H1 (cell line): ENCODE results near the gene ESR1. TPM values are rescaled to one million over a fixed set of nuclear protein-coding genes. Genes with fewer than 3 reads are reported as not detected.

ENCODE experiments used
- CTCF ChIA-PET: fragments of 300-600 bp; sonication (Branson Sonifier 250); formaldehyde crosslinking; loops from one replicate; lab custom pipeline; 2021; ENCODE audit not compliant: partially characterized antibody; lab: Charles Lee
- POLR2A ChIA-PET: fragments of 300-600 bp; sonication (Branson Sonifier 250); formaldehyde crosslinking; loops from one replicate; lab custom pipeline; 2021; ENCODE audit warnings: inconsistent platforms; ENCODE audit not compliant: partially characterized antibody; lab: Charles Lee
- DNase-seq, 2 experiments: peaks; one replicate each; pipeline versions ENCODE4 v3.0.0 to v3.0.0-alpha.2; 2010 to 2022; ENCODE audit warnings: low spot score in 2 of 2, low read depth in 1 of 2, mixed read lengths in 1 of 2
- FAIRE-seq: peaks from 2 replicates; lab custom pipeline; 2011; peaks lifted over from hg19 to GRCh38; lab: Jason Lieb, UNC
- H2AFZ ChIP-seq: 2 replicates; pipeline ENCODE4 v1.8.1; 2012; ENCODE audit warnings: low read length, inconsistent platforms
- H2AK5ac ChIP-seq: 2 replicates; pipeline ENCODE4 v1.6.1; 2013; ENCODE audit warnings: low read depth, low read length
- H2BK120ac ChIP-seq: replicated peaks from 2 replicates; pipeline ENCODE3; 2013; ENCODE audit warnings: low read depth, low read length, inconsistent platforms
- H2BK12ac ChIP-seq: 2 replicates; pipeline ENCODE4 v1.6.1; 2013; ENCODE audit warnings: low read depth, low read length
- H2BK15ac ChIP-seq: 2 replicates; pipeline ENCODE4 v1.6.1; 2013; ENCODE audit warnings: low read length
- H2BK20ac ChIP-seq: 2 replicates; pipeline ENCODE4 v1.6.1; 2013; ENCODE audit warnings: low read length
- H2BK5ac ChIP-seq: 2 replicates; pipeline ENCODE4 v1.6.1; 2013; ENCODE audit warnings: low read depth, low read length
- H3K14ac ChIP-seq: 2 replicates; pipeline ENCODE4 v1.6.1; 2013; ENCODE audit warnings: inconsistent platforms; ENCODE audit not compliant: insufficient read length
- H3K18ac ChIP-seq: 2 replicates; pipeline ENCODE4 v1.6.1; 2013; ENCODE audit warnings: low read length; ENCODE audit errors: extremely low read depth
- H3K23ac ChIP-seq: 2 replicates; pipeline ENCODE4 v1.6.1; 2013; ENCODE audit warnings: inconsistent platforms; ENCODE audit not compliant: insufficient read length
- H3K23me2 ChIP-seq: 2 replicates; pipeline ENCODE4 v1.6.1; 2013; ENCODE audit warnings: low read depth, low read length
- H3K27ac ChIP-seq: 2 replicates; pipeline ENCODE4 v1.6.1; 2011; ENCODE audit warnings: low read depth, low read length, inconsistent platforms
- H3K27me3 ChIP-seq, 4 experiments: replicated peaks in 1 of 4; 1 replicate in 1 of 4; 2 replicates in 3 of 4; pipeline versions ENCODE4 v1.6.1 to v1.8.1; 2011 to 2013; ENCODE audit warnings: low read length in 3 of 4, mild to moderate bottlenecking in 3 of 4, inconsistent platforms in 2 of 4, mixed read lengths in 2 of 4, moderate library complexity in 1 of 4; ENCODE audit not compliant: control insufficient read depth in 3 of 4, insufficient read depth in 3 of 4; ENCODE audit errors: extremely low read depth in 1 of 4
- H3K36me3 ChIP-seq, 4 experiments: 2 replicates each; pipeline versions ENCODE4 v1.6.1 to v1.8.1; 2011 to 2013; ENCODE audit warnings: mild to moderate bottlenecking in 4 of 4, low read length in 3 of 4, moderate library complexity in 2 of 4, control low read depth in 1 of 4, inconsistent platforms in 1 of 4; ENCODE audit not compliant: insufficient read depth in 4 of 4, control insufficient read depth in 2 of 4
- H3K4ac ChIP-seq: replicated peaks from 2 replicates; pipeline ENCODE3; 2013; ENCODE audit warnings: low read length, low read depth, mixed read lengths, inconsistent platforms; ENCODE audit not compliant: insufficient read length
- H3K4me1 ChIP-seq, 4 experiments: replicated peaks in 1 of 4; 1 replicate in 1 of 4; 2 replicates in 3 of 4; pipeline versions ENCODE4 v1.6.1 to v1.8.1; 2011 to 2013; ENCODE audit warnings: low read length in 3 of 4, inconsistent platforms in 2 of 4, mixed read lengths in 1 of 4; ENCODE audit not compliant: insufficient read depth in 4 of 4, control insufficient read depth in 3 of 4
- H3K4me2 ChIP-seq, 2 experiments: 2 replicates each; pipeline versions ENCODE4 v1.6.1 to v1.8.1; 2011 to 2013; ENCODE audit warnings: low read depth in 2 of 2, low read length in 2 of 2, control low read depth in 1 of 2, inconsistent platforms in 1 of 2, mild to moderate bottlenecking in 1 of 2; ENCODE audit not compliant: insufficient read depth in 1 of 2
- H3K4me3 ChIP-seq, 4 experiments: fragments of 200-600, 300-600 bp in 1 of 4; sonication (generic), shearing (Covaris generic), sonication (Bioruptor Twin) in 1 of 4; 2 replicates each; pipeline versions ENCODE4 v1.5.1 to v1.8.1; 2011 to 2016; ENCODE audit warnings: low read length in 4 of 4, low read depth in 3 of 4, control low read depth in 2 of 4, inconsistent platforms in 2 of 4, mild to moderate bottlenecking in 2 of 4, mixed read lengths in 1 of 4, moderate library complexity in 1 of 4; ENCODE audit not compliant: insufficient read depth in 2 of 4; ENCODE audit errors: extremely low read depth in 1 of 4
- H3K56ac ChIP-seq: replicated peaks from 2 replicates; pipeline ENCODE3; 2013; ENCODE audit warnings: low read depth, mild to moderate bottlenecking, mixed read lengths, low read length, inconsistent platforms; ENCODE audit not compliant: insufficient read length
- H3K79me1 ChIP-seq: 2 replicates; pipeline ENCODE4 v1.6.1; 2013; ENCODE audit warnings: low read depth, low read length, control low read depth
- H3K79me2 ChIP-seq, 2 experiments: 2 replicates each; pipeline versions ENCODE4 v1.6.1 to v1.8.1; 2012 to 2013; ENCODE audit warnings: low read length in 2 of 2, mild to moderate bottlenecking in 2 of 2, inconsistent platforms in 1 of 2; ENCODE audit not compliant: insufficient read depth in 2 of 2, control insufficient read depth in 1 of 2
- H3K9ac ChIP-seq, 4 experiments: replicated peaks in 1 of 4; 1 replicate in 1 of 4; 2 replicates in 3 of 4; pipeline versions ENCODE4 v1.6.1 to v1.8.1; 2011 to 2013; ENCODE audit warnings: low read depth in 3 of 4, low read length in 3 of 4, control low read depth in 2 of 4, mild to moderate bottlenecking in 2 of 4, moderate library complexity in 2 of 4, inconsistent platforms in 1 of 4; ENCODE audit errors: extremely low read depth in 1 of 4
- H3K9me3 ChIP-seq, 2 experiments: 2 replicates each; pipeline versions ENCODE4 v1.6.1 to v1.8.1; 2012 to 2013; ENCODE audit warnings: mild to moderate bottlenecking in 2 of 2, moderate library complexity in 2 of 2, control low read depth in 1 of 2, inconsistent platforms in 1 of 2, low read depth in 1 of 2, low read length in 1 of 2, mixed read lengths in 1 of 2; ENCODE audit not compliant: insufficient read depth in 2 of 2
- H4K20me1 ChIP-seq, 2 experiments: replicated peaks in 1 of 2; 2 replicates each; pipeline versions ENCODE3 to v1.8.1; 2011 to 2013; ENCODE audit warnings: inconsistent platforms in 2 of 2, low read length in 2 of 2, mild to moderate bottlenecking in 1 of 2; ENCODE audit not compliant: insufficient read depth in 2 of 2, control insufficient read depth in 1 of 2
- H4K5ac ChIP-seq: 2 replicates; pipeline ENCODE4 v1.6.1; 2013; ENCODE audit warnings: low read length, low read depth, mixed read lengths, inconsistent platforms; ENCODE audit not compliant: insufficient read length
- H4K8ac ChIP-seq: 2 replicates; pipeline ENCODE4 v1.8.0; 2013; ENCODE audit warnings: mild to moderate bottlenecking, moderate library complexity, low read length, inconsistent platforms; ENCODE audit not compliant: insufficient read depth; ENCODE audit errors: extremely low read depth
- H4K91ac ChIP-seq: replicated peaks from 2 replicates; pipeline ENCODE3; 2013; ENCODE audit warnings: low read length, mixed read lengths, inconsistent platforms; ENCODE audit not compliant: insufficient read length
- CBX8 ChIP-seq: fragments of 300-800, 300-1000 bp; sonication (generic); IDR thresholded peaks from 2 replicates; pipeline ENCODE4 v1.7.1; 2016; ENCODE audit warnings: low read depth, low read length, borderline replicate concordance
- CEBPB ChIP-seq: IDR thresholded peaks from 2 replicates; pipeline ENCODE4 v1.6.1; 2012; ENCODE audit warnings: low read depth, low read length
- GABPA ChIP-seq: IDR thresholded peaks from 2 replicates; pipeline ENCODE4 v1.6.1; 2011; ENCODE audit warnings: mild to moderate bottlenecking, low read length, moderate library complexity, borderline replicate concordance; ENCODE audit not compliant: insufficient read depth
- HDAC2 ChIP-seq, 2 experiments: fragments of 300-600 bp in 1 of 2; sonication (generic) in 1 of 2; IDR thresholded peaks; 2 replicates each; pipeline ENCODE4 v1.6.1; 2011 to 2012; ENCODE audit warnings: low read depth in 2 of 2, low read length in 2 of 2, mild to moderate bottlenecking in 2 of 2, moderate library complexity in 2 of 2, borderline replicate concordance in 1 of 2, inconsistent platforms in 1 of 2
- RBBP5 ChIP-seq: IDR thresholded peaks from 2 replicates; pipeline ENCODE4 v1.7.1; 2012; ENCODE audit warnings: low read depth, mild to moderate bottlenecking, inconsistent platforms, low read length, moderate library complexity, borderline replicate concordance
- SIX5 ChIP-seq: IDR thresholded peaks from 2 replicates; pipeline ENCODE4 v1.6.1; 2011; ENCODE audit warnings: mild to moderate bottlenecking, low read depth, low read length
- SUZ12 ChIP-seq: fragments of 200-600 bp; sonication (generic); IDR thresholded peaks from 2 replicates; pipeline ENCODE4 v1.6.1; 2012; ENCODE audit warnings: mild to moderate bottlenecking, inconsistent platforms, low read length, moderate library complexity, mixed read lengths
- WGBS, 2 experiments: shearing (Covaris generic) in 1 of 2; methylation state at CpG; one replicate each; pipeline versions ENCODE4 v1.1.6 to v1.1.7; 2013 to 2015; ENCODE audit warnings: low lambda C conversion rate in 2 of 2, mixed read lengths in 2 of 2, inconsistent platforms in 1 of 2, low coverage in 1 of 2, missing lambda C conversion rate in 1 of 2; ENCODE audit not compliant: insufficient replicate concordance in 2 of 2, insufficient coverage in 1 of 2, insufficient read length in 1 of 2; ENCODE audit errors: extremely low coverage in 1 of 2, missing lambda C conversion rate in 1 of 2; 5-methylcytosine and 5-hydroxymethylcytosine counted together
- polyA plus RNA-seq, 7 experiments: library from polyadenylated mRNA; depleted of rRNA in 3 of 7; stranded (reverse) in 5 of 7; unstranded in 2 of 7; fragments of >200 nt in 5 of 7; fragments of 200-250 nt in 2 of 7; gene quantifications; 1 replicate in 5 of 7; 2 replicates in 1 of 7; 4 replicates in 1 of 7; pipeline versions ENCODE4 v1.2.1 to v1.2.3, GENCODE V29; 2011 to 2013; ENCODE audit warnings: missing spikeins in 2 of 7, mixed read lengths in 2 of 7
- total RNA-seq: library from RNA; stranded (reverse); fragmentation: NEBNext Ultra II Directional; extraction: Animal tissue kit (Norgen Biotek cat#: 25700); gene quantifications from 2 replicates; pipeline ENCODE4 v1.2.1, GENCODE V29; 2021
- TF ChIP-seq, protein P1 (sequence below): IDR thresholded peaks from 2 replicates; pipeline ENCODE4 v1.6.1; 2012; ENCODE audit warnings: inconsistent platforms
- TF ChIP-seq, protein P2 (sequence below): IDR thresholded peaks from 2 replicates; pipeline ENCODE4 v1.6.1; 2012; ENCODE audit warnings: inconsistent platforms
- TF ChIP-seq, protein P3 (sequence below), 3 experiments: IDR thresholded peaks; 1 replicate in 2 of 3; 2 replicates in 1 of 3; pipeline versions ENCODE4 v1.5.1 to v1.6.1; 2011; ENCODE audit warnings: low read length in 3 of 3, mild to moderate bottlenecking in 3 of 3, inconsistent platforms in 2 of 3, low read depth in 1 of 3, moderate library complexity in 1 of 3; ENCODE audit not compliant: insufficient read depth in 1 of 3; ENCODE audit errors: control extremely low read depth in 1 of 3

ESR1 gene
- total and polyA plus RNA-seq, 2 of the 8 experiments (the other 6 are each of a cell fraction or from before 2014, with no cell fraction given), result 0.03 to 0.17 TPM

DNA sequence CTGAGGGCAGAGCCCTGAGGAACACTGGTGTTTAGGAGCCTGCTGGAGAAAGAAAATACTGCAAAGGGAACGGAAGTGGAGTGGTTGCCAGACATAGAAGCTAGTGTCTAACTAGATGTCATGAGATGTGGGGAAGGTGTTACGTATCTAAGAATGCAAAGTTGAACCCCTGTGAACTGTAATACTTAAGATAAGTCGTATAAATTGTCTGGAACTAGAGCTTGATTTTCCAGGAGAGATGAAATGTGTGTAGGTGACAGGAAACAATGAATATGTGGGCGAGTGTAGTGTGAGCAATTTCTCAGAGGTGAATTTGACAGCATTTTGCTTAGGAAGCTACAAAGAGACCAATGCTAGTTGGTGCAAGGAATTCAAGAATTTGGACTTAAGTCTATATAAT, 27.9 kb downstream of the ESR1 start:
- Histone ChIP-seq H3K36me3 (no peaks in the 10 kb centered on the region), H3K79me1 (no peaks in the 10 kb centered on the region), H3K23ac (no peak overlapping the region), H4K8ac (no peak overlapping the region), H4K20me1 (no peaks in the 10 kb centered on the region), H2AK5ac (no peak overlapping the region), H2BK15ac (no peak overlapping the region), H2AFZ (no peak overlapping the region), H2BK12ac (no peak overlapping the region), H3K4ac (no peak overlapping the region), H3K4me3 (no peak overlapping the region), H3K79me2 (no peaks in the 10 kb centered on the region), H2BK5ac (no peak overlapping the region), H3K9me3 (no peaks in the 10 kb centered on the region), H3K14ac (no peak overlapping the region), H4K5ac (no peak overlapping the region), H3K4me2 (no peak overlapping the region), H3K23me2 (no peaks in the 10 kb centered on the region), H3K18ac (no peak overlapping the region), H3K27ac (no peak overlapping the region), H3K27me3 (no peaks in the 10 kb centered on the region), H3K9ac (no peak overlapping the region), H3K56ac (no peak overlapping the region), H4K91ac (no peak overlapping the region), H2BK120ac (no peak overlapping the region), H2BK20ac (no peak overlapping the region), H3K4me1 (no peaks in the 10 kb centered on the region)
- CTCF ChIA-PET, result interaction anchor here (0.6 to 1.4 kb wide), 4 partner anchors 11 to 284 kb away, joined by 3 to 5 read pairs (median 3); no protein-coding TSS in a partner anchor
- DNase-seq (no peak), FAIRE-seq (no peak)
- 77% methylated on average over 4 of the region's 4 CpGs; no CpG with 5 or more reads in 1 of the 2 experiments for WGBS, 2 experiments
- POLR2A ChIA-PET, result no interaction called here
- TF ChIP-seq SUZ12, result no peak
- no peak for TF ChIP-seq RBBP5
- TF ChIP-seq GABPA, result no peak
- TF ChIP-seq SIX5, result no peak
- no peak for TF ChIP-seq CEBPB
- no peak for TF ChIP-seq HDAC2 (IDR thresholded peaks at IDR 0.05; ENCODE audit: borderline replicate concordance in 1 of 2, low read depth in 2 of 2, low read length in 2 of 2)
- TF ChIP-seq, protein P1, sequence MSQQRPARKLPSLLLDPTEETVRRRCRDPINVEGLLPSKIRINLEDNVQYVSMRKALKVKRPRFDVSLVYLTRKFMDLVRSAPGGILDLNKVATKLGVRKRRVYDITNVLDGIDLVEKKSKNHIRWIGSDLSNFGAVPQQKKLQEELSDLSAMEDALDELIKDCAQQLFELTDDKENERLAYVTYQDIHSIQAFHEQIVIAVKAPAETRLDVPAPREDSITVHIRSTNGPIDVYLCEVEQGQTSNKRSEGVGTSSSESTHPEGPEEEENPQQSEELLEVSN, result no peak
- TF ChIP-seq, protein P2, sequence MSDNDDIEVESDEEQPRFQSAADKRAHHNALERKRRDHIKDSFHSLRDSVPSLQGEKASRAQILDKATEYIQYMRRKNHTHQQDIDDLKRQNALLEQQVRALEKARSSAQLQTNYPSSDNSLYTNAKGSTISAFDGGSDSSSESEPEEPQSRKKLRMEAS, result no peak
- TF ChIP-seq, protein P3, sequence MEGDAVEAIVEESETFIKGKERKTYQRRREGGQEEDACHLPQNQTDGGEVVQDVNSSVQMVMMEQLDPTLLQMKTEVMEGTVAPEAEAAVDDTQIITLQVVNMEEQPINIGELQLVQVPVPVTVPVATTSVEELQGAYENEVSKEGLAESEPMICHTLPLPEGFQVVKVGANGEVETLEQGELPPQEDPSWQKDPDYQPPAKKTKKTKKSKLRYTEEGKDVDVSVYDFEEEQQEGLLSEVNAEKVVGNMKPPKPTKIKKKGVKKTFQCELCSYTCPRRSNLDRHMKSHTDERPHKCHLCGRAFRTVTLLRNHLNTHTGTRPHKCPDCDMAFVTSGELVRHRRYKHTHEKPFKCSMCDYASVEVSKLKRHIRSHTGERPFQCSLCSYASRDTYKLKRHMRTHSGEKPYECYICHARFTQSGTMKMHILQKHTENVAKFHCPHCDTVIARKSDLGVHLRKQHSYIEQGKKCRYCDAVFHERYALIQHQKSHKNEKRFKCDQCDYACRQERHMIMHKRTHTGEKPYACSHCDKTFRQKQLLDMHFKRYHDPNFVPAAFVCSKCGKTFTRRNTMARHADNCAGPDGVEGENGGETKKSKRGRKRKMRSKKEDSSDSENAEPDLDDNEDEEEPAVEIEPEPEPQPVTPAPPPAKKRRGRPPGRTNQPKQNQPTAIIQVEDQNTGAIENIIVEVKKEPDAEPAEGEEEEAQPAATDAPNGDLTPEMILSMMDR (IDR thresholded peaks at IDR 0.05; ENCODE audit: control extremely low read depth in 1 of 3, insufficient read depth in 1 of 3, low read depth in 1 of 3, low read length in 3 of 3), result no peak
- TF ChIP-seq CBX8, result no peak
